Measurements from ENCODE around the gene KCND3. TPM values are rescaled to one million over a fixed set of nuclear protein-coding genes. Genes with fewer than 3 reads are reported as not detected.

Gene KCND3
- total RNA-seq, 3 donors from 2014 or later (not counting 1 experiment from before 2014, with no cell fraction given): 0.07 to 0.16 TPM; not detected in 1

- no peaks in the 10 kb centered on the region for H3K9me3 ChIP-seq (ENCODE audit: control insufficient read depth, insufficient read depth, low read length)
- Mint-ChIP-seq H3K36me3 (no peaks in the 10 kb centered on the region), H3K9me3 (no peaks in the 10 kb centered on the region), H3K4me1 (no peaks in the 10 kb centered on the region), H3K27me3 (ENCODE audit: low read depth in 2 of 2) (peaks cover 21 to 24% of the 10 kb centered on the region in 2 donors), H3K4me3 (no peak overlapping the region), H3K27ac (no peak overlapping the region)
- DNase-seq: no peak
- H3K4me3 ChIP-seq (ENCODE audit: low read length): no peak overlapping the region
- no peak for ATAC-seq
- H3K4me1 ChIP-seq (ENCODE audit: control insufficient read depth, insufficient read depth, low read length): no peaks in the 10 kb centered on the region
- WGBS (ENCODE audit: insufficient coverage): 87% methylated on average over 7 of the region's 7 CpGs
- H3K36me3 ChIP-seq (ENCODE audit: control insufficient read depth, insufficient read depth, low read length): no peaks in the 10 kb centered on the region
- TF ChIP-seq CTCF (IDR thresholded peaks at IDR 0.05): no peak
- intact Hi-C loops (cut with micrococcal nuclease): no loop called here
- H3K27me3 ChIP-seq (ENCODE audit: control insufficient read depth, insufficient read depth, low read length): no peaks in the 10 kb centered on the region
- H3K27ac ChIP-seq (ENCODE audit: low read length): no peak overlapping the region
Observed at GRCh38 chr1:112006416-112007025, 17.1 kb upstream of the KCND3 start.

- no peak overlapping the region for H3K4me3 Mint-ChIP-seq
- peaks cover 31 to 37% of the 10 kb centered on the region in 2 donors for H3K27me3 Mint-ChIP-seq (ENCODE audit: low read depth in 2 of 2)
- Histone ChIP-seq H3K27me3 (ENCODE audit: control insufficient read depth, insufficient read depth, low read length) (no peaks in the 10 kb centered on the region), H3K4me1 (ENCODE audit: control insufficient read depth, insufficient read depth, low read length) (no peaks in the 10 kb centered on the region), H3K4me3 (ENCODE audit: low read length) (no peak overlapping the region), H3K9me3 (ENCODE audit: control insufficient read depth, insufficient read depth, low read length) (no peaks in the 10 kb centered on the region), H3K36me3 (ENCODE audit: control insufficient read depth, insufficient read depth, low read length) (no peaks in the 10 kb centered on the region), H3K27ac (ENCODE audit: low read length) (no peak overlapping the region)
- ATAC-seq: no peak
- H3K27ac Mint-ChIP-seq: no peak overlapping the region
- no peaks in the 10 kb centered on the region for H3K4me1 Mint-ChIP-seq
- no peaks in the 10 kb centered on the region for H3K9me3 Mint-ChIP-seq
- TF ChIP-seq CTCF (IDR thresholded peaks at IDR 0.05): no peak
- intact Hi-C loops (cut with micrococcal nuclease): no loop called here
- 65% methylated on average over 2 of the region's 2 CpGs for WGBS (ENCODE audit: insufficient coverage)
- no peak for DNase-seq
- no peaks in the 10 kb centered on the region for H3K36me3 Mint-ChIP-seq
Observed at GRCh38 chr1:112004076-112004475, 14.6 kb upstream of the KCND3 start.

GRCh38 chr1:112002514-112002913 is 13.0 kb upstream of the KCND3 start:
- intact Hi-C loops (cut with micrococcal nuclease): no loop called here
- Mint-ChIP-seq H3K36me3 (no peaks in the 10 kb centered on the region), H3K27me3 (ENCODE audit: low read depth in 2 of 2) (peaks cover 27 to 33% of the 10 kb centered on the region in 2 donors), H3K27ac (no peak overlapping the region), H3K4me3 (no peak overlapping the region), H3K9me3 (no peaks in the 10 kb centered on the region), H3K4me1 (no peaks in the 10 kb centered on the region)
- no peaks in the 10 kb centered on the region for H3K9me3 ChIP-seq (ENCODE audit: control insufficient read depth, insufficient read depth, low read length)
- H3K4me3 ChIP-seq (ENCODE audit: low read length): no peak overlapping the region
- ATAC-seq (no peak), DNase-seq (no peak)
- H3K27ac ChIP-seq (ENCODE audit: low read length): no peak overlapping the region
- TF ChIP-seq CTCF (IDR thresholded peaks at IDR 0.05): no peak
- WGBS (ENCODE audit: insufficient coverage): 57% methylated on average over 4 of the region's 4 CpGs
- no peaks in the 10 kb centered on the region for H3K36me3 ChIP-seq (ENCODE audit: control insufficient read depth, insufficient read depth, low read length)
- no peaks in the 10 kb centered on the region for H3K27me3 ChIP-seq (ENCODE audit: control insufficient read depth, insufficient read depth, low read length)
- no peaks in the 10 kb centered on the region for H3K4me1 ChIP-seq (ENCODE audit: control insufficient read depth, insufficient read depth, low read length)

DNA sequence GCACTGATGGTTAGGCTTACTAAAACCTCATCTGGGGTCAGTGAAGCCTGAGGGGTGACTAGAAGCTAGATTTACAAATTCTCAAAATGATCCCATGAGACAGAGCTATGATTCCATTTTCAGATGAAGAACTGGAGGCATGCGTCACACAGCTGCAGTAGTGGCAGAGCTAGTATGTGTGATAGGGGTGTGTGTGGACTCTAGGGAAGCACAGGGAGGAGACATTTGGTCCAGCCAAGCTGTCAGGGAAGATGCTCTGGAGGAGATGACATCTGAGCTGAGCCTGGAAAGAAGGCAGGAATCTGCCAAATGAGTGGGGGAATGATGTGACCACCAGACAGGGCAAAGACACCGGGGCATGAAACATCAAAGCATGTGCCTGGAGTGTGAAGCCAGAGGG is 12.0 kb upstream of the KCND3 start:
- H3K36me3 ChIP-seq (ENCODE audit: control insufficient read depth, insufficient read depth, low read length): no peaks in the 10 kb centered on the region
- H3K4me3 Mint-ChIP-seq: no peak overlapping the region
- H3K9me3 Mint-ChIP-seq: no peaks in the 10 kb centered on the region
- WGBS (ENCODE audit: insufficient coverage): 78% methylated on average over 2 of the region's 2 CpGs
- H3K27me3 Mint-ChIP-seq (ENCODE audit: low read depth in 2 of 2): peaks cover 31 to 39% of the 10 kb centered on the region in 2 donors
- no peaks in the 10 kb centered on the region for H3K27me3 ChIP-seq (ENCODE audit: control insufficient read depth, insufficient read depth, low read length)
- H3K9me3 ChIP-seq (ENCODE audit: control insufficient read depth, insufficient read depth, low read length): no peaks in the 10 kb centered on the region
- no peak overlapping the region for H3K27ac Mint-ChIP-seq
- H3K4me1 ChIP-seq (ENCODE audit: control insufficient read depth, insufficient read depth, low read length): no peaks in the 10 kb centered on the region
- DNase-seq (no peak), ATAC-seq (no peak)
- intact Hi-C loops (cut with micrococcal nuclease): no loop called here
- no peaks in the 10 kb centered on the region for H3K4me1 Mint-ChIP-seq
- no peak overlapping the region for H3K4me3 ChIP-seq (ENCODE audit: low read length)
- no peak for TF ChIP-seq CTCF (IDR thresholded peaks at IDR 0.05)
- H3K36me3 Mint-ChIP-seq: no peaks in the 10 kb centered on the region
- no peak overlapping the region for H3K27ac ChIP-seq (ENCODE audit: low read length)

Data from natural killer cell (primary cell).